ENCODE data around the gene EXOSC5.
A peak's percentile ranks its signal among the peaks of the same experiment; 100 is the strongest.
"Not testable (repeated sequence)": the region's sequence is repeated elsewhere in the genome, so short reads cannot be mapped to it uniquely, and the experiment has no call there.

EXOSC5 gene

GRCh38 chr19:41366089-41366488, 31.1 kb downstream of the EXOSC5 start:
- no peak for DNase-seq (ENCODE audit: low read depth)

GRCh38 chr19:41364524-41365391, 32.4 kb downstream of the EXOSC5 start:
- no peak for DNase-seq (ENCODE audit: low read depth)

DNA sequence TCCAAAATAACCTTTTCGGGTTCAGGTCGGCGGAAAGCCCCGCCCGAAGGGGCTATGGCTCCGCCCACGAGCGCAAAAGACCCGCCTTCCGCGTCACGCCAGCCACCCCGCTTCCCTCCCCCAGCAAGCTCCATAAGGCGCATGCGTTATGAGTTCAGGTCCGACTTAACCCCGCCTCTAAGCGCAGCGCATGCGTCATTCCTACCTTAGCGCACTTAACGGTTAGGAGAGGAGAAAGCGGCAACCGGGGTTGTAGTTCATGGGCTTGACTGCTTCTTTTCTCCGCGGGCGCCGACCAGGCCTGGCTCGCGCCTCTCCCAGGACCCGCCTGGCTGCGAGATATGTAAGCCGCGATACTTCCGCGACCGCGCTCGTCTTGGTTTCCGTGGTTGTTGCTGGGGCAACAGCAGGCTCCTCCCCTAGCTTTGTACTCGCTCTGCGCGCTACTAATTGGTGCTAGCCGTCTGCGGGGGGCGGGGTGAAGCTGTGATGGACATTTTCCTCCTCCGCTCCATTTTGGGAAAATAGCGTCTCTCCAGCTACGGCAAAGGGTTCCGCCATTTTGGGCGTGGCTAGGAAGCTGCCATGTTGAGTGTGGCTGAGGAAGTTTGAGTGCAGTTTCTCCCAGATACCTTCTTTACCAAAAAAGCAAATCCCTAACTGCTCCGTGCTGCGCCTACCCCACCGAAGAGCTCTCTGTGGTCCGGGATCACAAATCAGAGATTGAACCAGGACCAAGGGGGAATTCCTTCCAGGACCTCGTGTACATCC, 33.2 kb downstream of the EXOSC5 start, which contains the start of gene B9D2:
Gene B9D2 (minus strand): TSS at position 397 of the 771 bp plus-strand sequence. CDS start 630 bp downstream, outside the sequence.
- DNase-seq (ENCODE audit: low read depth): peak; percentile 97

GRCh38 chr19:41363371-41363752, 33.8 kb downstream of the EXOSC5 start:
- DNase-seq (ENCODE audit: low read depth): no peak

- DNase-seq (ENCODE audit: low read depth): no peak
Measured at GRCh38 chr19:41362143-41362847, 34.9 kb downstream of the EXOSC5 start.

DNA sequence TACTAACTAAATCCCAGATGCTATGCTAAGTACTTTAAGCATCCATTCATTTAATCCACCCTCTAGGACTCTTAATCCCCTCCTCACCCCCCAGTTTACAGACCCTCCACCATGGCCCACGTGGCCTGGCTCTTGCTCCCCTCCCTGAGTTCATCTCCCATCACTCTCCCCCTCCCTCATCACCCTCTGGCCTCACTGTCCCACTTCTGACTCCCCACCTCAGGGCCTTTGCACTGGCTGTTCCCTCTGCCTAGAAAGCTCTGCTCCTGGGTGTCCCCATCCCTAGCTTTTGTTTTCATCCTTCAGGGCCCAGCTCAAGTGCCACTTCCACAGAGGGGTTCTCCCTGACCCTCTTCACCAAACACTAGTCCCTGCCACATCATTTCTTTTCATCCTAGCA, 37.4 kb downstream of the EXOSC5 start:
- DNase-seq (ENCODE audit: low read depth): no peak

- no peak for DNase-seq (ENCODE audit: low read depth)
Measured at GRCh38 chr19:41357746-41358145, 39.4 kb downstream of the EXOSC5 start.

- DNase-seq (ENCODE audit: low read depth): no peak
Measured at GRCh38 chr19:41356984-41357739, 40.0 kb downstream of the EXOSC5 start.

GRCh38 chr19:41355802-41356201, 41.4 kb downstream of the EXOSC5 start:
- DNase-seq (ENCODE audit: low read depth): no peak

- no peak for DNase-seq (ENCODE audit: low read depth)
Measured at GRCh38 chr19:41355035-41355434, 42.1 kb downstream of the EXOSC5 start.

DNA sequence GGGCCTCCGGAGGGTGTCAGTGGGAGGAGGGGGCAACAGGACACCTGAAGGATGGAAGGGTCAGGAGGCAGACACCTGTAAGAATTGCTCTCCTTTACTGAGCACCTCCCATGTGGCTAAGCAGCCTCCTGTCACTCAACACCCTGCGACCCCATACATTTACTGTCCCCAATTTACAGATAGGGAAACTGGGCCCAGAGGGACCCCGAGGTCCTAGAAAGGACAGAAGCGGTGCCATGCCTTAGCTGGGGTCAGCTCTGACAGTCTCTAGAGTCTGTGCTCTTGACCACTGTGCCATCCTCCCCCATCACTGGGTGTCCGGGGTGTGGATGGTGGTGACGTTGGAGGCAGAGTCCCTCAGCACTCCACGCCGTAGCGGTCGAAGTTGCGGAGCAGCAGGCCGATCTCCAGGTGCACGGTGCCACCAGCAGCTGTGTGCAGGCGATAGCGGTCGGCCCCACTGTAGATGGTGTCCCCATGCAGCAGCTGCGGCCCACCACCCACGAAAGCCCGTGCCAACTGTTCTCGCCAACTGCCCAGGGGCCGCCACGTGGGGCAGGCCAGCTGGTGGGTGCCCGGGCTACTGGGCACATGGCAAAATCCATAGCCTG, 42.7 kb downstream of the EXOSC5 start:
- no peak for DNase-seq (ENCODE audit: low read depth)

- peak; percentile 91 for DNase-seq (ENCODE audit: low read depth)
Measured at GRCh38 chr19:41353466-41354342, 43.5 kb downstream of the EXOSC5 start, which contains the start of gene TGFB1. TSS of gene TGFB1 (minus strand) at chr19:41353922. CDS start at chr19:41353044, 878 bp downstream.

GRCh38 chr19:41352609-41353465, 44.3 kb downstream of the EXOSC5 start:
- peak; percentile 71 for DNase-seq (ENCODE audit: low read depth)

DNA sequence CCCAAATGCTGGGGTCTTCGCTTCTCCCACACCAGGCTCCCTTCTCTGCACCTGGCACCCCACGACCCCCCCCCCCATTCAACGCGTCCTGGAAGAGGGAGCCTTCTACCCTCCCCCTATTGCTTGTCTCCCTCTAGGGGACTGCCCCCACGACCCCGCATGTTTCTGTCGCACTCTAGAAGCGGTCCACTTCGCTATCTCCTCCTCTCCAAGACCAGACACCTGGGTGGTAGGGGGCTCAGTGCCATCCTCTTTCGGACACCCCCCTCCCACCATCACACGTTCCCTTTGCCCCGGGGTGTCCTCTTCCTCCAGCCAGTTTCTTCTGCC, 44.9 kb downstream of the EXOSC5 start:
- DNase-seq (ENCODE audit: low read depth): no peak

GRCh38 chr19:41351339-41352245, 45.6 kb downstream of the EXOSC5 start:
- DNase-seq (ENCODE audit: low read depth): peak; percentile 80

DNA sequence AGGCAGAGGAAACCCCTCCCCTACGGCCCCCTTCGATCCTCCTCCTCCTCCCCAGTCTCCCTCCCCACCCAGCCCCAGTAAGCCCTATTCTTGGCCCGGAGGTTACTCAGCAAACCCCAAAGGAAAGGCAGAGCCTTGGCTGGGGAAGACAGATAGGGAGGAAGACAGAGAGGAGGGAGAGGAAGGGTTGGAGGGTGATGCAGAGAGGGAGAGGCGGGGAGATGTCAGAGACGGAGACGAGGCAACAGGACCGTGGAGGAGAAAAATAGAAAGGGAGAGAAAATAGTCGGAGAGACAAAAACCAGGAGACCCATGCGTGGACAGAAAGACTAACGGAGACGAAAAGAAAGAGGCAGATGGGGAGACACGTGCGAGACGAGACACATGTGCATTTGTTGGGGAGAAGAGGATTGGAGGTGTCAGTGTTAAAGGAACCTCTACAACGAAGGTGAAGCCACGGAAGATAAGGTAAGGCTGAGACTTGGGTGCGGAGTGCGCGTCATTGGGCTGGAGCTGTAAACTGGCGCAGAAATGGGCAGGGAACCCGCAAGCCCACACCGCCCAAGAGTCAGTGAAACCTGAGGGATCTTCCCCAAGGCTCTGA, 46.3 kb downstream of the EXOSC5 start:
- no peak for DNase-seq (ENCODE audit: low read depth)

- DNase-seq (ENCODE audit: low read depth): not testable (repeated sequence)
Measured at GRCh38 chr19:41346916-41347315, 50.2 kb downstream of the EXOSC5 start.

DNA sequence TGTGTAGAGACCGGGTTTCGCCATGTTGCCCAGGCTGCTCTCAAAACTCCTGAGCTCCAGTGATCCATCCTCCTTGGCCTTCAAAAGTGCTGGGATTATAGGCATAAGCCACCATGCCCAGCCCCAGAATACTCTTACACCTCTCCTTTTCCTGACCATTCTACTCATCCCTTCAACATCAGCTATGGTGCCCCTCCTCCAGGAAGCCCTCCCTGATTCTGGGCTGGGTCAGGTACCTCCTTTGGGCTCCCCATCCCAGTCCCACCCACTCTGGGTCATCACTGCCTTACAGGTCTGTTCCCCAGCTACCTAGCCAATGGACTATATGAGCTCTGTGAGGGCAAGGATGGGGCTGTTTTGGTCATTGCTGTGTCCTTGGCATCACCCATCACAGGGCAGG, 53.0 kb downstream of the EXOSC5 start:
- no peak for DNase-seq (ENCODE audit: low read depth)

Measured in activated T-helper 9 cell treated with anti-CD3 and anti-CD28 coated beads, Interleukin-2, amount 50 U/mL, for 16 hours (primary cell).